Ishikawa (cell line): ENCODE data around the gene ARL4D.

Source experiments
- CEBPB ChIP-seq: IDR thresholded peaks from 2 replicates; pipeline ENCODE4 v1.6.1; 2012
- CREB1 ChIP-seq: IDR thresholded peaks from 2 replicates; pipeline ENCODE4 v1.6.1; 2012; ENCODE audit warnings: low read depth
- EP300 ChIP-seq: IDR thresholded peaks from 2 replicates; pipeline ENCODE4 v1.6.1; 2012; ENCODE audit warnings: borderline replicate concordance
- FOXM1 ChIP-seq: IDR thresholded peaks from 2 replicates; pipeline ENCODE4 v1.6.1; 2012; ENCODE audit warnings: low read depth, borderline replicate concordance
- NFIC ChIP-seq: IDR thresholded peaks from 2 replicates; pipeline ENCODE4 v1.6.1; 2012
- RAD21 ChIP-seq: IDR thresholded peaks from 2 replicates; pipeline ENCODE4 v1.6.1; 2012; ENCODE audit warnings: low read depth
- TAF1 ChIP-seq: IDR thresholded peaks from 2 replicates; pipeline ENCODE4 v1.6.1; 2012; ENCODE audit warnings: low read depth, mild to moderate bottlenecking
- TEAD4 ChIP-seq: IDR thresholded peaks from 2 replicates; pipeline ENCODE4 v1.6.1; 2012
- TF ChIP-seq, protein P1 (sequence below): IDR thresholded peaks from 2 replicates; pipeline ENCODE4 v1.6.1; 2012
- TF ChIP-seq, protein P2 (sequence below): IDR thresholded peaks from 2 replicates; pipeline ENCODE4 v1.6.1; 2012
- TF ChIP-seq, protein P3 (sequence below): IDR thresholded peaks from 2 replicates; pipeline ENCODE4 v1.6.1; 2012; ENCODE audit warnings: low read depth, mild to moderate bottlenecking

DNA sequence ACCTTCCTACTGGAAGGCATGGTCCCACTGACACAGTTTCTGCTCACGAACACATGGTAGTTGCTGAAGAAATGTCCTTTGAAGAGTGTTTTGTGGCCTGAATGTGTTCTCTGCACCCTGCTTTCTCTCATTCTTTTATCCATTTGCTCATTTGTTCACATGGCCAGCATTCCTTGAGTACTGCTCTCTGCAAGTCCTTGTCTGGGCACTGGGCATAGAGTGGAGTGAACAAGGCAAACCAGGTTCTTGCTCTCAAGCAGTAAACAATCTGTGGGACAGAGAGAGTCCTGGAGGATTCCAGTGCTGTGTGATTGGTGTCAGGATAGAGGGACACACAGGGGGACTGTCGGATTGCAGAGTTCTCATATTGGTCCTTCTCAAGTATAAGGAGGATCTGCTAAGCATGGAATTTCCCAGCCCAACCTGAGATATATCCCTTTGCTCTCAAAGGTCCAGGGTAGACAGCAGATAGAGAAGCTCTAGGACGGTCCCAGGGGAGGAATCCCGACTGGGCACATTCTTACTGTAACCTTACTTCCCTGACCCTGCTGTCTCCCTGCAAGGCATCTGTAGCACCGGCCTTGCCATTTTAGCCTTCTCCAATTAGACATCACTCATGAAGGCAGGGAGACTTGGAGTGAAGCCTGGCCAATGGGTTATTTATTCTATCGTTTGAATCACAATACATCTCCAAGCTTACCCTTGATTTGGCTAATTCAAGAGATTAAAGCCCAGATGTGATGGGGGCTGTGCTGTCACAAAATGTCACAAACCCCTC, 32.3 kb downstream of the ARL4D start:
- TF ChIP-seq TAF1 (no peak), CEBPB (no peak), TEAD4 (no peak), RAD21 (no peak), EP300 (no peak), NFIC (no peak), CREB1 (no peak), FOXM1 (no peak)
- TF ChIP-seq, protein P1, sequence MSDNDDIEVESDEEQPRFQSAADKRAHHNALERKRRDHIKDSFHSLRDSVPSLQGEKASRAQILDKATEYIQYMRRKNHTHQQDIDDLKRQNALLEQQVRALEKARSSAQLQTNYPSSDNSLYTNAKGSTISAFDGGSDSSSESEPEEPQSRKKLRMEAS = no peak
- TF ChIP-seq, protein P2, sequence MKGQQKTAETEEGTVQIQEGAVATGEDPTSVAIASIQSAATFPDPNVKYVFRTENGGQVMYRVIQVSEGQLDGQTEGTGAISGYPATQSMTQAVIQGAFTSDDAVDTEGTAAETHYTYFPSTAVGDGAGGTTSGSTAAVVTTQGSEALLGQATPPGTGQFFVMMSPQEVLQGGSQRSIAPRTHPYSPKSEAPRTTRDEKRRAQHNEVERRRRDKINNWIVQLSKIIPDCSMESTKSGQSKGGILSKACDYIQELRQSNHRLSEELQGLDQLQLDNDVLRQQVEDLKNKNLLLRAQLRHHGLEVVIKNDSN = no peak
- TF ChIP-seq, protein P3, sequence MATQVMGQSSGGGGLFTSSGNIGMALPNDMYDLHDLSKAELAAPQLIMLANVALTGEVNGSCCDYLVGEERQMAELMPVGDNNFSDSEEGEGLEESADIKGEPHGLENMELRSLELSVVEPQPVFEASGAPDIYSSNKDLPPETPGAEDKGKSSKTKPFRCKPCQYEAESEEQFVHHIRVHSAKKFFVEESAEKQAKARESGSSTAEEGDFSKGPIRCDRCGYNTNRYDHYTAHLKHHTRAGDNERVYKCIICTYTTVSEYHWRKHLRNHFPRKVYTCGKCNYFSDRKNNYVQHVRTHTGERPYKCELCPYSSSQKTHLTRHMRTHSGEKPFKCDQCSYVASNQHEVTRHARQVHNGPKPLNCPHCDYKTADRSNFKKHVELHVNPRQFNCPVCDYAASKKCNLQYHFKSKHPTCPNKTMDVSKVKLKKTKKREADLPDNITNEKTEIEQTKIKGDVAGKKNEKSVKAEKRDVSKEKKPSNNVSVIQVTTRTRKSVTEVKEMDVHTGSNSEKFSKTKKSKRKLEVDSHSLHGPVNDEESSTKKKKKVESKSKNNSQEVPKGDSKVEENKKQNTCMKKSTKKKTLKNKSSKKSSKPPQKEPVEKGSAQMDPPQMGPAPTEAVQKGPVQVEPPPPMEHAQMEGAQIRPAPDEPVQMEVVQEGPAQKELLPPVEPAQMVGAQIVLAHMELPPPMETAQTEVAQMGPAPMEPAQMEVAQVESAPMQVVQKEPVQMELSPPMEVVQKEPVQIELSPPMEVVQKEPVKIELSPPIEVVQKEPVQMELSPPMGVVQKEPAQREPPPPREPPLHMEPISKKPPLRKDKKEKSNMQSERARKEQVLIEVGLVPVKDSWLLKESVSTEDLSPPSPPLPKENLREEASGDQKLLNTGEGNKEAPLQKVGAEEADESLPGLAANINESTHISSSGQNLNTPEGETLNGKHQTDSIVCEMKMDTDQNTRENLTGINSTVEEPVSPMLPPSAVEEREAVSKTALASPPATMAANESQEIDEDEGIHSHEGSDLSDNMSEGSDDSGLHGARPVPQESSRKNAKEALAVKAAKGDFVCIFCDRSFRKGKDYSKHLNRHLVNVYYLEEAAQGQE = no peak
